NCI-H1436 treated with DMSO at 0.1 percent for 48 hours (cell line): ENCODE data around the gene CENPT.

Experiments used
- DNase-seq: peaks from one replicate; lab custom pipeline; 2025; lab: John Stamatoyannopoulos, UW

The CENPT gene

GRCh38 chr16:67847064-67847861 lies at the start of gene CENPT:
Gene CENPT, minus strand, starts transcription at chr16:67847693. Its CDS starts 13,834 bp downstream, at chr16:67833859.
- DNase-seq = no peak

DNA sequence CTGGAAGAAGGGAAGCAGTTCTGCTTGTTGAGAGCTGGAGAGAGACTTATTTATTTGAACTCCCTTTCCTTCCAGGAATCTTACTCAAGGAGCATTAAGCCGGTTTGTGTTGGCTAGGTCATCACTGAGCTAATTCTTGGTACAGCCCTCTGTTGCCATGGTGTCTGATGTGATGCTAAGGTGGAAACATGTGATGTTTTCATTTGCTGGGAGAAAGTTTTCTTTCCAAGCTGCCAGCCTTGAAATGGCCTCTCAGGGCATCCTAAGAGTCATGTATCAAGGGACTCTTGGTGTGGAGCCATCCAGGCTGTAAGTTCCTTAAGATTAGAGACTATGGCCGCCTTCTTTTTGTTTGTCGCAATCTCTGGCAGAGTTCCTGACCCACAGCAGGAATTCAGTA lies 49.7 kb upstream of the CENPT start:
- DNase-seq = no peak

DNA sequence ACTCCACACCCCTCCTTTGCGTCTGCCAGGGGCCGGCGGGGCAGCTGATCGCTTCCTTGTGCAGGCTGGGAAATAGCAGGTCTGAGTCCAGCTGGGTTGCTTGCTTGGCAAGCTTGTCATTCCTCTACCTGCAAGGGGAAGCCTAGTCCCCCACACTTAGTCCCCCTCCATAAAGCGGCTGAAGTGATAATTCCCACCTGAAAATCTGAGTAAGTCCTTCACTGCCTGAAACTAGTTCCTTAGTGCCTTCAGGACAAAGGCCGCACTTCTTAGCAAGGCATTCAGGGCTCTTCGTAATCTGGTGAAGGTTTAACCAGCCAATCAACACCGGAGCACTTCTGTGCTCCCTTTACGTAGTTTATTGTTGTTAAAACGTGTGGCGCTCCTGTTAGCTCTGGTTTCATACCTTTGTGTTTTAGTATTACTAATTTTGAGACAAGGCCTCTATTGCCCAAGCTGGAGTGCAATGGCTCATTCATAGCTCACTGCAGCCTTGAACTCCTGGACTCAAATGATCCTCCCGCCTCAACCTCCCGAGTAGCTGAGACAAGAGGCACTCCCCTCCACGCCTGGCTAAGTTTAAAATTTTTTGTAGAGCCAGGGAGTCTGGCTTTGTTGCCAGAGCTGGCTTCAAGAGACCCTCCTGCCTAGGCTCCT lies 46.4 kb upstream of the CENPT start:
- DNase-seq = no peak

- peak; percentile 76 for DNase-seq
Measured at GRCh38 chr16:67892899-67893742, 45.6 kb upstream of the CENPT start, which contains the start of gene PSKH1. Gene PSKH1, plus strand, starts transcription at chr16:67893254. Its CDS starts 15,496 bp downstream, at chr16:67908750.

DNA sequence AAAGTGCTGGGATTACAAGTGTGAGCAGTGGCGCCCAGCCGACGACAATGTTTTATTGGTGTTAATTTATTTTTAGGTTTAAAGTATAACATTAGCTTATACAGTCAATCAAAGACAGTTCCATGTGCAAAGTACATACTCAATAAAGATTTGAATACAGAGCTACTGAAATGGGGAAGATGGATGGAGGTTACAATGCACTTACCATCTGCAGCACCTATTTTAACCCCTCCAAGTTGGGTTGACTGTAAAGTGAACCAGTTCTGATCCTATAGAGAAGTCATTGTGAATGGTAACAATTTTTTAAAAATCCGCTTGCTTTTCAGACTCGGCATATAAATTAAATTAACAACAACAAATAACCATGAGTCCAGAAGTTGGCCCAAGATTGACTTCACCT lies 44.9 kb upstream of the CENPT start:
- DNase-seq = no peak

DNA sequence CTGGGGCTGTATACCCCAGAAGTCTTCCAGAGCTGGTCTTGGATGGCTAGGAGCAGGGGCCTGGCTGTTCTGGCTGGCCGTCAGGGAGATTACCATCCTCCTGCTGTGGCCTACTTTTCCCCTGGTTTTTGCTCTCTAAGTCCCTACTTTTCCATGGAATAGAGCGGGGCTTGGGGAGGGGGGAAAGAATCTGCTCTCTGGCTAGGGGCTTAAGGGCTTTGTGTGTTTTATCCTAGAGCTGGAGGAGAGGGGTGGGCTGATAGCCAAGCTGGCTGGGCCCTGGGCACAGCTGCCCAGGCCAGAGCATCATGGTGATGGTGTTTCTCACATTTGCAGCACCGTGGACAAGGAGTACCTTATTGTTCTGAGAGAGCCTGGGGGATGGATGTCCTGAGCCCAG lies 40.8 kb upstream of the CENPT start:
- no peak for DNase-seq

GRCh38 chr16:67886387-67886786 lies 38.9 kb upstream of the CENPT start:
- DNase-seq = no peak

DNA sequence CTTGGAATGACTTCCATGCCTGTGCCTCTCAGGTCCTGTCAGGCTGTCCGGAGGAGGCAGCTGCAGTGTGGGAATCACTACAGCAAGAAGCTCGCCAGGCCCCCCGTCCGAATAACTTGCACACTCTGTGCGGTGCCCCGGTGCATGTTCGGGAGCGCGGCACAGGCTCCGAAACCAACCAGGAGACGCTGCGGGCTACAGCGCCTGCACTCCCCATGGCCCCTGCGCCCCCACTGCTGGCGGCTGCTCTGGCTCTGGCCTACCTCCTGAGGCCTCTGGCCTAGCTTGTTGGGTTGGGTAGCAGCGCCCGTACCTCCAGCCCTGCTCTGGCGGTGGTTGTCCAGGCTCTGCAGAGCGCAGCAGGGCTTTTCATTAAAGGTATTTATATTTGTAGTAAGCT lies 38.5 kb upstream of the CENPT start:
- DNase-seq = no peak

DNA sequence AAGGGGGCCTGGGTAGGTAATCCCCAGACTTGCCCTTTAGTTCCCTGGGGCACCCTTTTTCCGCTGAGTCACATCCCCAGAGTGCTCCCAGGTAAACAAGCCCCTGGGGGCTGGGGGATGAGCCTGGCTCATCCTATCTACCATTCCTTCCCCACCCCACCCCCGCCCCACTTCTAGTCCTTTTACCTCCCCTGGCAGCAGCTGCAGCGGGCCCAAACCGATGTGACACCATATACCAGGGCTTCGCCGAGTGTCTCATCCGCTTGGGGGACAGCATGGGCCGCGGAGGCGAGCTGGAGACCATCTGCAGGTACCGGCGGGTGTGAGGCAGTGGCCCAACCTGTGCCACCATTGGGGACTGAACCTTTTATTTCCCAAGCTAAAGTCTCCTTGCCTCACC lies 38.1 kb upstream of the CENPT start:
- no peak for DNase-seq

DNA sequence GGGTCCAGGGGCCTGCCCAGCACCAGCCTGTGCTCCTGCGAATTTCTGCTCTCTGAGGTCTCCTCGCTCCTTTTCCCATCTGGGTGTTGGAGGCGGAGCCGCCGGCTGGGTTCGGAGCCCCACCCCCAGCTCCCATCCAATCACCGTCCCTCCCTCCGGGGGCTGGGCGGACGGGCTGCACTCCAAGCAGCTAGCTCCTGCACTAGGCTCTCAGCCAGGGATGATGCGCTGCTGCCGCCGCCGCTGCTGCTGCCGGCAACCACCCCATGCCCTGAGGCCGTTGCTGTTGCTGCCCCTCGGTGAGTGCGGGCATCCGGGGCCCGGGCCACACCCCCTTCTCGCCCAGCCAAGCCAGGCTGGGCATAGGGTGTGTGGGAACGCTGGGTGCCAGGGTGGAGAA lies 37.2 kb upstream of the CENPT start, which contains the start of gene NRN1L:
Gene NRN1L (plus strand): TSS at position 202 of the 400 bp plus-strand sequence. CDS start 19 bp downstream, at position 221.
- DNase-seq = peak; percentile 5

- no peak for DNase-seq
Measured at GRCh38 chr16:67883872-67884261, 36.4 kb upstream of the CENPT start.

DNA sequence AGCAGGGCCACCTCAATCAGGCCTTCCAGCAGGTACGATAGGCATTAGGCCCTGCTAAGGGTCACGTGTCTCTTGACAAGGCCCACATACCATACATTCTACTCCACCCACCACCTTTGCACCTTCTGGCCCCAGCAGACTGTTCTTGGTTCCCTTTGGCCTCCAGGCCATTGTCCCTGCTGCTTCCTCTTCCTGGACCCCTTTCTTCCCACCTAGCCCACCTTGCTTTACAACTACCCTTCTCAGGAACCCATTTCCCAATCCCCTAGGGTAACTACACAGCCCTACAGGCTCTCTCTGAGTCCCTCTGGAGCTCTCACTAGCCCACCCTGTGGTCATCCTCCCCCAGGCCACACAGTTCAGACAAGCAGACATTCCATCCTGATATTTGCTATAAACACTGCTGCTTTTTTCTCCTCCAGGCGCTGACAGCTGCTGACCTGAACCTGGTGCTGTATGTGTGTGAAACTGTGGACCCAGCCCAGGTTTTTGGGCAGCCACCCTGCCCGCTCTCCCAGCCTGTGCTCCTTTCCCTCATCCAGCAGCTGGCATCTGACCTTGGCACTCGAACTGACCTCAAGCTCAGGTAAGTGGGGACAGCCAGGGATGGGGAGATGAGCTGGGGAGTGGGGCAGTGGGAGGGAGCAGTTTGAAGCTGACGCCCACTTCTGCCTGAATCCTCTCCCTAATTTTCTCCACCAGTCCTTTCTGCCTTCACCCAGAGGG lies 35.8 kb upstream of the CENPT start:
- peak; percentile 1 for DNase-seq

DNA sequence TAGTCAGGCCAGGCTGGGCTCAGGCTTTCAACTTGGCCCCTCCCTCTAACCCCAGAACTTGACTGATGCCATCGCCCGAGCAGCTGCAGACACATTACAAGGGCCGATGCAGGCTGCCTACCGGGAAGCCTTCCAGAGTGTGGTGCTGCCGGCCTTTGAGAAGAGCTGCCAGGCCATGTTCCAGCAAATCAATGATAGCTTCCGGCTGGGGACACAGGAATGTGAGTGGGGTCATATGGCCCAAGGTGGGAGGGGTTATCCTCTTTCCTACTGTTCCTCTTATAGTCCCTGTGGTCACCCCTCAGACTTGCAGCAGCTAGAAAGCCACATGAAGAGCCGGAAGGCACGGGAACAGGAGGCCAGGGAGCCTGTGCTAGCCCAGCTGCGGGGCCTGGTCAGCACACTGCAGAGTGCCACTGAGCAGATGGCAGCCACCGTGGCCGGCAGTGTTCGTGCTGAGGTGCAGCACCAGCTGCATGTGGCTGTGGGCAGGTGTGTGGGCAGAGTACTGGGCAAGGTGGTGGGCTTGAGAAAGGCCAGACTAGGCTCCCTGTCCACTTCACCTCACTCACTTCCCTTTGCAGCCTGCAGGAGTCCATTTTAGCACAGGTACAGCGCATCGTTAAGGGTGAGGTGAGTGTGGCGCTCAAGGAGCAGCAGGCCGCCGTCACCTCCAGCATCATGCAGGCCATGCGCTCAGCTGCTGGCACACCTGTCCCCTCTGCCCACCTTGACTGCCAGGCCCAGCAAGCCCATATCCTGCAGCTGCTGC lies 35.1 kb upstream of the CENPT start:
- DNase-seq = no peak

DNA sequence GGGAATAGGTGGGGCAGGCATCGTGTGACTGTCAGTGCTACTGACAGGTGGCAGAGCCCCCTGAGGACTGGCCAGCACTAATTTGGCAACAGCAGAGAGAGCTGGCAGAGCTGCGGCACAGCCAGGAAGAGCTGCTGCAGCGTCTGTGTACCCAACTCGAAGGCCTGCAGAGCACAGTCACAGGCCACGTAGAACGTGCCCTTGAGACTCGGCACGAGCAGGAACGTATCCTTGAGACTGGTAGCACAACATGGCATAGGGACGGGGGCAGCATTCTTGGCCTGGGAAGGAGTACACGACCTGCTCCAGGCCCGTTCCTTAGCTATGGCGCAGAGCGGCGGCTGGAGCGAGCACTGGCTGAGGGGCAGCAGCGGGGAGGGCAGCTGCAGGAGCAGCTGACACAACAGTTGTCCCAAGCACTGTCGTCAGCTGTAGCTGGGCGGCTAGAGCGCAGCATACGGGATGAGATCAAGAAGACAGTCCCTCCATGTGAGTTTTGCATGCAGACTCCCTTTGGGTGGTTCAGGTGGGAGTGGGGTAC lies 34.2 kb upstream of the CENPT start:
- DNase-seq = no peak

DNA sequence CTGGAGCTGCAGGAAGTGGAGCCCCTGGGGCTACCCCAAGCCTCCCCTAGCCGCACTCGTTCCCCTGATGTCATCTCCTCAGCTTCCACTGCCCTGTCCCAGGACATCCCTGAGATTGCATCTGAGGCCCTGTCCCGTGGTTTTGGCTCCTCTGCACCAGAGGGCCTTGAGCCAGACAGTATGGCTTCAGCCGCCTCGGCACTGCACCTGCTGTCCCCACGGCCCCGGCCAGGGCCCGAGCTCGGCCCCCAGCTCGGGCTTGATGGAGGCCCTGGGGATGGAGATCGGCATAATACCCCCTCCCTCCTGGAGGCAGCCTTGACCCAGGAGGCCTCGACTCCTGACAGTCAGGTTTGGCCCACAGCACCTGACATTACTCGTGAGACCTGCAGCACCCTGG lies 33.1 kb upstream of the CENPT start:
- DNase-seq = no peak

GRCh38 chr16:67879936-67880335 lies 32.4 kb upstream of the CENPT start:
- no peak for DNase-seq

GRCh38 chr16:67879462-67879861 lies 32.0 kb upstream of the CENPT start:
- DNase-seq = no peak

DNA sequence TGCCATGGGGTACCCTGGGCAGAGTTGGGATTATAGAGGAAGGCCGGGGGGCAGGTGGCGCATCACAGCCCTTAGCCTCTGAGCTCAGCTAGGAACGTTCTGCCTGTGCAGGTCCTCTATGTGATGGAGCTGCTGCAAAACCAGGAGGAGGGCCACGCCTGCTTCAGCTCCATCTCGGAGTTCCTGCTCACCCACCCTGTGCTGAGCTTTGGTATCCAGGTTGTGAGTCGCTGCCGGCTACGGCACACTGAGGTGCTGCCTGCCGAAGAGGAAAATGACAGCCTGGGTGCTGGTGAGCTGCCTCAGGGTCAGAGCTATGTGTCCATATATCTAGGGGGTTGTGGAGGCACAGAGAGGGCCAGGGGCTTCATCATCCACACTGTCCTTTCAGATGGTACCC lies 31.4 kb upstream of the CENPT start:
- DNase-seq = no peak

DNA sequence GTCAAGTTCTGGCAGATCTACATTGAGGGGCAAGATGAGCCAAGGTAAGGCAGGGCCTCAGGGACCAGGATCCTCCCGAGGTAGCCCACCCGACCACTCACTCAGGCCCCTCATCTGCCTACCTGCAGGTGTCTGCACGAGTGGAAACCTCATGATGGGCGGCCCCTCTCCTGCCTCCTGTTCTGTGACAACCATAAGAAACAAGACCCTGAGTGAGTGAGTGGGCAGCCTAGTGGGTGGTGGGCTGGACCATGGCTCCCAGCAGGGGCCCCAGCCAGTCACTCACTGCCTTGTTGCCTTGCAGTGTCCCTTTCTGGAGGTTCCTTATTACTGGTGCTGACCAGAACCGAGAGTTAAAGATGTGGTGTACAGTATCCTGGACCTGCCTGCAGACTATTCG lies 30.7 kb upstream of the CENPT start:
- DNase-seq = no peak

GRCh38 chr16:67877064-67877463 lies 29.6 kb upstream of the CENPT start:
- no peak for DNase-seq

- DNase-seq = no peak
Measured at GRCh38 chr16:67874372-67874771, 26.9 kb upstream of the CENPT start.
